Measurements from ENCODE around the gene SIRT7. TPM values are rescaled to one million over a fixed set of nuclear protein-coding genes. Genes with fewer than 3 reads are reported as not detected.

The SIRT7 gene
- total RNA-seq, 1 experiment from 2014 or later, result 78.3 TPM

DNA sequence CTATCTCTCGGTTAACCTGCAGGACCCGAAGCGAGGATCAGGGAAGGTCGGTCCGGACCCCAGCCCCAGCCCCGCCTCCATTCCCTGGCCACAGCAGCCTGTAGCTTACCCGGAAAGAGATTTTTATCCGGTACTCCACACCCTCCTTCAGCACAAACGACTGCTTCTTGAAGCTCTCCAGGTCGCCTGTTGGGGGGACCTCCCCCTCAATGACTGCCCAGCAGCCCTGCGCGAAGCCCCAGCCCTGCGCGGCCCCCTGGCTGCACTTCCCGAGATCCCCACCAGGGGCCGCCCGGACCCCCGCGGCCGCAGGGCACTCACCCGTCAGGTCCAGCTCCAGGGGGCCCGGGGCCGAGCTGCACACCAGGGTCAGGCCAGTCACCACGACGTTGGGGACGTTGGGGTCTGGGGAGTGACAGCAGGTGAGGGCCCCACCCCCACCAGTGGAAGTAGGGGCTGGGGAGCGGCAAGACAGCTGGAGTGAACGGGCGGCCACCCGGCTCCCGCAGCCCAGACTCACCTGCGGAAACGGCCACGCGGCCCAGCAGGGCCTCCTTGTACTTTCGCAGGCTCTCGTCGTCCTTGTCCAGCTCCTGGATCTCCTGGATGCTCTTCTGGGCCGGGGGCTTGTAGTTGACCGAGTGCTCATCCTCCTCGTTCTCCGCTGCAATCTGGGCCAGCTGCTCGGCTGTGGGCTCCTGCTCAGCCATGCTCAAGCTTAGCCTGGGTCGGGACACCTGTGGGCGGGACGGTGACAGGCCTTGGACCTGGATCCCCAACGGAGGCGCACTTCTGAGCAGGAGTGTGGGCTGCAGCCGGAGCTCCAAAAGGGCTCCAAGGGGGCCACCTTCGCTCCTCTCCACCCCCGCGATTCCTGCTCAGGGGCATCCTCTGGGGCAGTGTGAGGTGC lies 48.5 kb downstream of the SIRT7 start:
- BruUV-seq (replicated peaks), result no TSS peak

DNA sequence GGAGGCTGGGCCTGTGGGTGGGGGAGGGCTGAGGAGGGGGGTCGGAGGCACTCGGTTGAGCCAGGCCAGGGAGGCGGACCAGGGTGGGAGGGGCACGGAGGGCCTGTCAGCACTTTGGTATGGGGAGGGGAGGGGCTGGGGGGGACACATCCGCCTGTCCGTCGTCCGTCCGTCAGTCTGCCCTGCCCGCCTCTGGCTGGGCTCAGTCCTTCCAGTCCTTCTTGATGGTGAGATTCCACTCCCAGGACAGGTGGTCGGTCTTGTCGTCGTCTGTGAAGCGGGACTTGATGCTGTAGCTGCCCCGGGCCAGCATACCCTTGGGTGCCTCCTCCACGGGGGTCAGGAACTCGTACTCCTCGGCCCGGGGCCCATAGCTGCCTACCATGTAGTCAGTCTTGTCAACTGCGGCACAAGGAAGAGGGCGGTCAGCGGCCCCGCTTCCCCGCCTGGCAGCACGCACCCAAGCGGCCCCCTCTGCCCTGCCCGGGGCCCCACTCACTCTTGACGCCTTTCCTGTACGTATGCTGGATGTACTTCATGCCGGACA lies 49.2 kb downstream of the SIRT7 start:
- no peaks in the 10 kb centered on the region for H3K9me2 ChIP-seq (ENCODE audit: insufficient read depth)
- peaks cover 29% of the 10 kb centered on the region for H4K20me1 ChIP-seq (ENCODE audit: insufficient read depth)
- DNase-seq, result peak; percentile 40 to 85
- H3K4me2 ChIP-seq, result peak overlapping the region; percentile 80; the same call in 1 of the 2 replicates
- H3K4me3 ChIP-seq, result no peak overlapping the region
- no peak overlapping the region for H2AFZ ChIP-seq
- no peaks in the 10 kb centered on the region for H3K27me3 ChIP-seq (ENCODE audit: insufficient read depth, low read depth)
- H3K27ac ChIP-seq, result no peak overlapping the region
- H3K4me1 ChIP-seq (replicated peaks; ENCODE audit: insufficient read depth), result 0 out of 2 replicates have a peak, but pooled peaks cover 14% of the 10 kb centered on the region
- peaks cover 65% of the 10 kb centered on the region for H3F3A ChIP-seq (ENCODE audit: insufficient read depth, low read depth)
- BruUV-seq (replicated peaks), result no TSS peak
- intact Hi-C loops (cut with micrococcal nuclease; ENCODE audit: unreplicated experiment), result loop anchor here (1.0 to 5.0 kb wide), 2 partner anchors 44 to 59 kb away; partner anchors contain the start of gene MAFG
- POLR2A ChIA-PET (ENCODE audit: unreplicated experiment), result interaction anchor here (1.2 kb wide), 1 partner anchor 8 kb away, joined by 3 read pairs; no protein-coding TSS in a partner anchor
- peaks cover 39% of the 10 kb centered on the region for H3K79me2 ChIP-seq (ENCODE audit: low read depth)
- CTCF ChIA-PET, result interaction anchor here (0.6 kb wide), 1 partner anchor 54 kb away, joined by 4 read pairs; no protein-coding TSS in a partner anchor
- H3K36me3 ChIP-seq (ENCODE audit: low read depth), result no peaks in the 10 kb centered on the region
- no peaks in the 10 kb centered on the region for H3K9me3 ChIP-seq (ENCODE audit: insufficient read depth, low read depth)
- no peak for TF ChIP-seq EZH2 (IDR thresholded peaks at IDR 0.05; ENCODE audit: low read depth)
- TF ChIP-seq, protein P1, sequence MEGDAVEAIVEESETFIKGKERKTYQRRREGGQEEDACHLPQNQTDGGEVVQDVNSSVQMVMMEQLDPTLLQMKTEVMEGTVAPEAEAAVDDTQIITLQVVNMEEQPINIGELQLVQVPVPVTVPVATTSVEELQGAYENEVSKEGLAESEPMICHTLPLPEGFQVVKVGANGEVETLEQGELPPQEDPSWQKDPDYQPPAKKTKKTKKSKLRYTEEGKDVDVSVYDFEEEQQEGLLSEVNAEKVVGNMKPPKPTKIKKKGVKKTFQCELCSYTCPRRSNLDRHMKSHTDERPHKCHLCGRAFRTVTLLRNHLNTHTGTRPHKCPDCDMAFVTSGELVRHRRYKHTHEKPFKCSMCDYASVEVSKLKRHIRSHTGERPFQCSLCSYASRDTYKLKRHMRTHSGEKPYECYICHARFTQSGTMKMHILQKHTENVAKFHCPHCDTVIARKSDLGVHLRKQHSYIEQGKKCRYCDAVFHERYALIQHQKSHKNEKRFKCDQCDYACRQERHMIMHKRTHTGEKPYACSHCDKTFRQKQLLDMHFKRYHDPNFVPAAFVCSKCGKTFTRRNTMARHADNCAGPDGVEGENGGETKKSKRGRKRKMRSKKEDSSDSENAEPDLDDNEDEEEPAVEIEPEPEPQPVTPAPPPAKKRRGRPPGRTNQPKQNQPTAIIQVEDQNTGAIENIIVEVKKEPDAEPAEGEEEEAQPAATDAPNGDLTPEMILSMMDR (conservative IDR thresholded peaks at IDR 0.05), result no peak

More for the DNA sequence above, 48.5 kb downstream of the SIRT7 start:
- Histone ChIP-seq H3K27ac (peak overlapping the region; percentile 59; the same call in 1 of the 2 replicates), H3K36me3 (ENCODE audit: low read depth) (no peaks in the 10 kb centered on the region), H3K27me3 (ENCODE audit: insufficient read depth, low read depth) (no peaks in the 10 kb centered on the region), H4K20me1 (ENCODE audit: insufficient read depth) (peaks cover 28% of the 10 kb centered on the region), H3K9me3 (ENCODE audit: insufficient read depth, low read depth) (no peaks in the 10 kb centered on the region), H3K4me1 (replicated peaks; ENCODE audit: insufficient read depth) (0 out of 2 replicates have a peak, but pooled peaks cover 14% of the 10 kb centered on the region), H3K79me2 (ENCODE audit: low read depth) (peaks cover 33% of the 10 kb centered on the region), H2AFZ (no peak overlapping the region), H3K4me3 (peak overlapping the region; percentile 67), H3F3A (ENCODE audit: insufficient read depth, low read depth) (peaks cover 70% of the 10 kb centered on the region), H3K9me2 (ENCODE audit: insufficient read depth) (no peaks in the 10 kb centered on the region), H3K4me2 (peak overlapping the region; percentile 80)
- ChIA-PET POLR2A (ENCODE audit: unreplicated experiment) (interaction anchor here (0.6 to 1.2 kb wide), 2 partner anchors 8 to 14 kb away, joined by 3 to 12 read pairs; no protein-coding TSS in a partner anchor), CTCF (interaction anchor here (0.6 to 0.8 kb wide), 2 partner anchors 54 to 60 kb away, joined by 3 to 4 read pairs; no protein-coding TSS in a partner anchor)
- DNase-seq, result peak in 1 of 2 experiments; percentile 58
- intact Hi-C loops (cut with micrococcal nuclease; ENCODE audit: unreplicated experiment), result loop anchor here (2.0 to 5.0 kb wide), 2 partner anchors 58 to 153 kb away; partner anchors contain the start of genes CENPX, LRRC45 and MAFG
- TF ChIP-seq, protein P1 (conservative IDR thresholded peaks at IDR 0.05), result peak; percentile 69
- no peak for TF ChIP-seq EZH2 (IDR thresholded peaks at IDR 0.05; ENCODE audit: low read depth)
